Measurements from ENCODE around the gene GOLGA8F.
"Not testable (repeated sequence)": the region's sequence is repeated elsewhere in the genome, so short reads cannot be mapped to it uniquely, and the experiment has no call there.

The GOLGA8F gene, protein sequence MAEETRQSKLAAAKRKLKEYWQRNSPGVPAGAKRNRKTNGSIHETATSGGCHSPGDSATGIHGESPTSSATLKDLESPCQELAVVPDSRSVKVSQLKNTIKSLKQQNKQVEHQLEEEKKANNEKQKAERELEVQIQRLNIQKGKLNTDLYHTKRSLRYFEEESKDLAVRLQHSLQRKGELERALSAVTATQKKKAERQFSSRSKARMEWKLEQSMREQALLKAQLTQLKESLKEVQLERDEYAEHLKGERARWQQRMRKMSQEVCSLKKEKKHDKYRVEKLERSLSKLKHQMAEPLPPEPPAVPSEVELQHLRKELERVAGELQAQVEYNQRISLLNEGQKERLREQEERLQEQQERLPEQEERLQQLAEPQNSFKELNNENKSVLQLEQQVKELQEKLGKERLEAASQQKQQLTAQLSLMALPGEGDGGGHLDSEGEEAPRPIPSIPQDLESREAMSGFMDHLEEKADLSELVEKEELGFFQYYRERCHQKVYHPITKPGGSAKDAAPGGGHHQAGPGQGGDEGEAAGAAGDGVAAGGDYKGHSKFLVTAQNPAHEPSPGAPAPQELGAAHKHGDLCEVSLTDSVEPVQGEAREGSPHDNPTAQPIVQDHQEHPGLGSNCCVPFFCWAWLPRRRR

DNA sequence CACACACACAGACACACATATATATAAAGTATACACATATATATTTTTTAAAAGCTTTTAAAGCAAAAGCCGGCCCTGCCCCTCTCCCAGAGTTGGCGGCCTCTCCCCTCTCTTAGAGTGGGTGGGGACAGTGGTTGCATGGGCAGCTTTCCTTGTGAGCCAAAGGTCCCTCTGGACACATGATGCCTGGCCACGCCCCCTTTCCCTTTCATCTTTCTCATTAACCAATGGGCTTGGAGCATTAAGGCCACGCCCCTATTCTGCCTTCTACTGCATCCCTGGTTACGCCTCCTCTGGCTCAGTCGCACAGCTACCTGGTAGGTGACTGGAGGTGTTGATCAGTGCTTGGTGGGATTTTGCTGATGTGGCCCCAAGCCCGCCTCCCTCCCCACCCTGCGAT is at the start of gene GOLGA8F:
TSS of gene GOLGA8F (plus strand) at position 301 of the 400 bp plus-strand sequence. CDS start at position 399, 98 bp downstream.
- not testable (repeated sequence) for H3K9ac ChIP-seq (ENCODE audit: low read depth in 1 of 2, low read length in 2 of 2); H3K27ac ChIP-seq (ENCODE audit: low read depth, low read length); H3K9me3 ChIP-seq (ENCODE audit: control insufficient read depth in 1 of 2, low read length in 2 of 2); H3K4me3 ChIP-seq (ENCODE audit: low read depth in 1 of 2, low read length in 2 of 2); H3K36me3 ChIP-seq (ENCODE audit: control insufficient read depth in 1 of 2, insufficient read depth in 2 of 2, low read length in 2 of 2); H3K4me1 ChIP-seq (ENCODE audit: control insufficient read depth in 1 of 2, insufficient read depth in 2 of 2, low read length in 2 of 2); H3K27me3 ChIP-seq (ENCODE audit: control insufficient read depth in 1 of 2, insufficient read depth in 2 of 2, low read length in 2 of 2)

DNA sequence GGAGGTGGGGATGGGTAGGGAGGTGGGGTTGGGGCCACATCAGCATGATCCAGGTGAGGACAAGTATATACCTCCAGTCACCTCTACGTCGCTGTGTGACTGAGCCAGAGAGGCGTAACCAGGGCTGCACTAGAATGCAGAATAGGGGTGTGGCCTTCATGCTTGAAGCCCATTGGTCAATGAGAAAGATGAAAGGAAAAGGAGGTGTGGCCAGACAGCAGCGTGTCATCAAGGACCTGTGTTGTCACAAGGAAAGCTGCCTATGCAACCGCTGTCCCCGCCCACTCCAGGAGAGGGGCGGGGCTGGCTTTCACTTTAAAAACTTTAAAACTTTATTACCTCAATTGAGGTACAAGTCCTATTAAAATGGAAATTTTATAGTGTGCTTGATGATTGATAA is 20.5 kb upstream of the GOLGA8F start, which contains the start of gene GOLGA6L24:
TSS of gene GOLGA6L24 (minus strand) at position 101 of the 400 bp plus-strand sequence. CDS start at position 40, 61 bp downstream.
- H3K9me3 ChIP-seq (ENCODE audit: control insufficient read depth in 1 of 2, low read length in 2 of 2); H3K36me3 ChIP-seq (ENCODE audit: control insufficient read depth in 1 of 2, insufficient read depth in 2 of 2, low read length in 2 of 2); H3K4me3 ChIP-seq (ENCODE audit: low read depth in 1 of 2, low read length in 2 of 2); H3K27me3 ChIP-seq (ENCODE audit: control insufficient read depth in 1 of 2, insufficient read depth in 2 of 2, low read length in 2 of 2); H3K9ac ChIP-seq (ENCODE audit: low read depth in 1 of 2, low read length in 2 of 2); H3K4me1 ChIP-seq (ENCODE audit: control insufficient read depth in 1 of 2, insufficient read depth in 2 of 2, low read length in 2 of 2); H3K27ac ChIP-seq (ENCODE audit: low read depth, low read length): not testable (repeated sequence)

DNA sequence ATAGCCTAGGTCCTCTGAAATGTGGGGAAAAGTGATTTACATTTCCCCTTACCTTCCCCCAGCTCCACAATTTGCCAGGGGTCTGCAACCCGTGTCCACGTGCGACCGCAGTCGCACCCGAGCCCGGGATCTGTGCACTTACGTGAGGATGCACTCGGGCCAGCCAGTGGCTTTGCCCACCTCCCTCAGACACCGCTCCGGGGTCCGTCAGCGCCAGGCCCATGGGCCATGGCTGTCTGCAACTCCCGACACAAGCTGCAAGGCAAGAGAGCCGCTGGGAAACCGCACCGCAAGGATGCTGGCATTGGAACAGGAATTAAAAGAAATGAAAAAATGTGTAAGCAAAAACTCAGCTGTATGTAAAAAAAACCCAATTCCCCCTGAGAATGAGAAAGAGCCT is 13.0 kb upstream of the GOLGA8F start:
- not testable (repeated sequence) for H3K4me1 ChIP-seq (ENCODE audit: control insufficient read depth in 1 of 2, insufficient read depth in 2 of 2, low read length in 2 of 2); H3K27ac ChIP-seq (ENCODE audit: low read depth, low read length); H3K9me3 ChIP-seq (ENCODE audit: control insufficient read depth in 1 of 2, low read length in 2 of 2); H3K36me3 ChIP-seq (ENCODE audit: control insufficient read depth in 1 of 2, insufficient read depth in 2 of 2, low read length in 2 of 2); H3K27me3 ChIP-seq (ENCODE audit: control insufficient read depth in 1 of 2, insufficient read depth in 2 of 2, low read length in 2 of 2); H3K9ac ChIP-seq (ENCODE audit: low read depth in 1 of 2, low read length in 2 of 2); H3K4me3 ChIP-seq (ENCODE audit: low read depth in 1 of 2, low read length in 2 of 2)

DNA sequence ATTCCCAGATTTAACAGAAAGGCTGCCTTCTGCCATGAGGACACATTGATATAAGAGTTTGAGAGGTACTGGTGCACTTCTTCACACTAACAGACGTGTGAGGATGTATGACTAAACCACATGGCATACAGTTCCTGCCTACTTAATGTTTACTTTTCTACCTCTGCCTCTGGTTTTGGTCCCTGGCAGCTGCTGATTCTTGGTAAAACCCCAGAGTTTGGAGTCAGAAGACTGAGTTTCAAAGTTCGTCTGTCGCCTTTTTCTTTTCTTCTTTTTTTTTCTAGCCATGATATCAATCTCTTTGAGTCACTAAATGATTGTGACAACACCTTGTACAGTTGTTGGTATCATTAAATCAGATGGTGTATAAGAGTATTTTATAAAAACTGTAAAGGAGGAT is 1.6 kb downstream of the GOLGA8F start:
- H3K27me3 ChIP-seq (ENCODE audit: control insufficient read depth in 1 of 2, insufficient read depth in 2 of 2, low read length in 2 of 2); H3K27ac ChIP-seq (ENCODE audit: low read depth, low read length); H3K4me3 ChIP-seq (ENCODE audit: low read depth in 1 of 2, low read length in 2 of 2); H3K4me1 ChIP-seq (ENCODE audit: control insufficient read depth in 1 of 2, insufficient read depth in 2 of 2, low read length in 2 of 2); H3K9ac ChIP-seq (ENCODE audit: low read depth in 1 of 2, low read length in 2 of 2); H3K36me3 ChIP-seq (ENCODE audit: control insufficient read depth in 1 of 2, insufficient read depth in 2 of 2, low read length in 2 of 2); H3K9me3 ChIP-seq (ENCODE audit: control insufficient read depth in 1 of 2, low read length in 2 of 2): not testable (repeated sequence)

DNA sequence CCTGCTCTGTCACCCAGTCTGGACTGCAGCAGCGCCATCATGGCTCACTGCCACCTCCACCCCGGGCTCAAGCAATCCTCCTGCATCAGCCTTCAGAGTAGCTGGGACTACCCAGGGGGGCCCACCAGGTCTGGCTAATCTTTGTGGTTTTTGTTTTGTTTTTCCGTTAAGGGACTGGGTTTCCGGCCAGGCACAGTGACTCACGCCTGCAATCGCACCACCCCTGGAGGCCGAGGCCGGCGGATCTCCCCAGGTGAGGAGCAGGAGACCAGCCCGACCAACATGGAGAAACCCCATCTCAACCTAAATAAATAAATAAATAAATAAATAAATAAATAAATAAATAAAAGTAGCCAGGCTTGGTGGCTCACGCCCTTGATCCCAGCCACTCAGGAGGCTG is 17.6 kb downstream of the GOLGA8F start:
- H3K9ac ChIP-seq (ENCODE audit: low read depth in 1 of 2, low read length in 2 of 2); H3K9me3 ChIP-seq (ENCODE audit: control insufficient read depth in 1 of 2, low read length in 2 of 2); H3K4me3 ChIP-seq (ENCODE audit: low read depth in 1 of 2, low read length in 2 of 2); H3K27me3 ChIP-seq (ENCODE audit: control insufficient read depth in 1 of 2, insufficient read depth in 2 of 2, low read length in 2 of 2); H3K27ac ChIP-seq (ENCODE audit: low read depth, low read length); H3K4me1 ChIP-seq (ENCODE audit: control insufficient read depth in 1 of 2, insufficient read depth in 2 of 2, low read length in 2 of 2); H3K36me3 ChIP-seq (ENCODE audit: control insufficient read depth in 1 of 2, insufficient read depth in 2 of 2, low read length in 2 of 2): not testable (repeated sequence)

DNA sequence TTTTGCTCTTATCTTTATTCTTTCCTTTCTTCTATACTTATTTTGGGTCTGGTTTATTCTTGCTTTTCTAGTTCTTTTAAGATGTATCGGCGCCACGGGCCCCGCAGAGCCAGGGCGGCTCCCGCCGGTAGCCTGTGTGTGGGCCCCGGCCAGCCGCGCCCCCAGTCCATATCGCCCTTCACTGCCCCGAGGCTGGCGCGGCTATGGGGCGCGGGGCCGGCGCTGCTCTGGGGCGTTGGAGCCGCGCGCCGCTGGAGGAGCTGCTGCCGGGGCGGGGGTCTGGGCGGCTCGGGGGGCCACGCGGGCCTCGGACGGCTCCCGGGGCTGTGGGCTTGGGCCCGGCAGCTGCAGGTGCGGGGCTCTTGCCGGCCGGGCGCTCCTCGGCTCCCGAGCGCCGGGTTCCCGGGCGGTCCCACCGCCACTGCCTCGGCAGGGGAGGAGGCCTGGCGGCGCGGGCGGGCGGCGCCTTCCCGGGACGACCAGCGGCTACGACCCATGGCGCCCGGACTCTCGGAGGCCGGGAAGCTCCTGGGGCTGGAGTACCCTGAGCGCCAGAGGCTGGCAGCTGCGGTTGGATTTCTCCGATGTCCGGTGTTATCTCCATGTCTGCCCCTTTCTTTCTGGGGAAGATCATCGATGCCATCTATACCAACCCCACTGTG is 24.4 kb downstream of the GOLGA8F start:
- not testable (repeated sequence) for H3K27me3 ChIP-seq (ENCODE audit: control insufficient read depth in 1 of 2, insufficient read depth in 2 of 2, low read length in 2 of 2); H3K9ac ChIP-seq (ENCODE audit: low read depth in 1 of 2, low read length in 2 of 2); H3K4me3 ChIP-seq (ENCODE audit: low read depth in 1 of 2, low read length in 2 of 2); H3K4me1 ChIP-seq (ENCODE audit: control insufficient read depth in 1 of 2, insufficient read depth in 2 of 2, low read length in 2 of 2); H3K9me3 ChIP-seq (ENCODE audit: control insufficient read depth in 1 of 2, low read length in 2 of 2); H3K27ac ChIP-seq (ENCODE audit: low read depth, low read length); H3K36me3 ChIP-seq (ENCODE audit: control insufficient read depth in 1 of 2, insufficient read depth in 2 of 2, low read length in 2 of 2)

DNA sequence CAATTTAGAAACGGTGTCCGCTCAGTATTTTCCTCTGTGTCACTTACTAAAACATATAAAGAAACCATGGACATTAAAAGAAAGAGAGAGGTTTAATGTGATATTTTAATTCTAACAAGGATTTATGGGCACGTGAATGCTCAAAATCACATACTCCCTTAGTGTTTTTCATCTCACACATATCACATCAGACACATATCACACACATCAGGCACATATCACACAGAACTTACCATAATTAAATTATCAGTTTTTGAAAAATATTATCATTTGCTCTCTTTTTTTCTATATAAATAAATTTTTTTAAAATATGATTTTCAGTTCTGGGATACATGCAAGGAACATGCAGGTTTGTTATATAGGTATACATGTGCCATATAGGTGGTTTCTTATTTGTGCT is 42.0 kb downstream of the GOLGA8F start:
- not testable (repeated sequence) for H3K4me3 ChIP-seq (ENCODE audit: low read depth in 1 of 2, low read length in 2 of 2); H3K27me3 ChIP-seq (ENCODE audit: control insufficient read depth in 1 of 2, insufficient read depth in 2 of 2, low read length in 2 of 2); H3K9ac ChIP-seq (ENCODE audit: low read depth in 1 of 2, low read length in 2 of 2); H3K9me3 ChIP-seq (ENCODE audit: control insufficient read depth in 1 of 2, low read length in 2 of 2); H3K4me1 ChIP-seq (ENCODE audit: control insufficient read depth in 1 of 2, insufficient read depth in 2 of 2, low read length in 2 of 2); H3K27ac ChIP-seq (ENCODE audit: low read depth, low read length); H3K36me3 ChIP-seq (ENCODE audit: control insufficient read depth in 1 of 2, insufficient read depth in 2 of 2, low read length in 2 of 2)

DNA sequence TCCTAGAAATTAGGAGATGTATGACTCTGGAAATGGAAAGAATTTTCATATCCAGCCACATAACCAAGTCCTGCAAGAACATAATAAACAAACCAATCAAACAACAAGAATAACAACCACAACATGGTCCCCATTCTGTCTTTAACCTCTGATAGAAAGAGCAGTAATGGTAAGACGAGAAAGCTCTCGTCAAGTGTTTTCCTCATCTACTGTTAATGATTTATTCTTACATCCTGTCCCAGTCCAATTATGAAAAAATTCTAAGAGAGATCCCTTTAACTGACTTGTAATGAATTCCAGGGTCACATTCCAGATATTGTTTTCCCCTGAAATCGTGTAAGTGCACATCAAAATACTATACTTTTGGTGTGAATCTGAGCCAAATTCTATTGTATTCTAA is 57.1 kb downstream of the GOLGA8F start:
- not testable (repeated sequence) for H3K36me3 ChIP-seq (ENCODE audit: control insufficient read depth in 1 of 2, insufficient read depth in 2 of 2, low read length in 2 of 2); H3K27me3 ChIP-seq (ENCODE audit: control insufficient read depth in 1 of 2, insufficient read depth in 2 of 2, low read length in 2 of 2); H3K9ac ChIP-seq (ENCODE audit: low read depth in 1 of 2, low read length in 2 of 2); H3K4me1 ChIP-seq (ENCODE audit: control insufficient read depth in 1 of 2, insufficient read depth in 2 of 2, low read length in 2 of 2); H3K27ac ChIP-seq (ENCODE audit: low read depth, low read length); H3K4me3 ChIP-seq (ENCODE audit: low read depth in 1 of 2, low read length in 2 of 2); H3K9me3 ChIP-seq (ENCODE audit: control insufficient read depth in 1 of 2, low read length in 2 of 2)

Data from duodenal mucosa (tissue), 2 donors.